Neural cell (in vitro differentiated cells): ENCODE results near the gene TM7SF3. TPM values are rescaled to one million over a fixed set of nuclear protein-coding genes. Genes with fewer than 3 reads are reported as not detected.

ENCODE experiments used
- H2AFZ ChIP-seq: fragments of 200-600, 300-800 bp; sonication (generic), shearing (Covaris generic); 2 replicates; pipeline ENCODE4 v1.6.0; 2014; ENCODE audit warnings: low read depth, mild to moderate bottlenecking, antibody characterized with exemption, low read length, moderate library complexity
- H3F3A ChIP-seq: fragments of 200-600 bp; shearing (Covaris generic); 2 replicates; pipeline ENCODE4 v1.6.1; 2016; ENCODE audit warnings: mild to moderate bottlenecking, moderate library complexity, mixed read lengths, antibody characterized with exemption, low read length; ENCODE audit not compliant: insufficient read depth, poor library complexity, severe bottlenecking
- H3K27ac ChIP-seq: fragments of 200-600, 300-800 bp; sonication (generic), shearing (Covaris generic); 2 replicates; pipeline ENCODE4 v1.5.1; 2014; ENCODE audit warnings: mild to moderate bottlenecking, low read length, moderate library complexity
- H3K27me3 ChIP-seq: fragments of 300-800, 200-600 bp; sonication (generic), shearing (Covaris generic); 2 replicates; pipeline ENCODE4 v1.6.0; 2014; ENCODE audit warnings: mild to moderate bottlenecking, low read depth, low read length, moderate library complexity; ENCODE audit not compliant: insufficient read depth
- H3K36me3 ChIP-seq: fragments of 300-800, 200-600 bp; sonication (generic), shearing (Covaris generic); 2 replicates; pipeline ENCODE4 v1.5.1; 2014; ENCODE audit warnings: mild to moderate bottlenecking, antibody characterized with exemption, low read length, moderate library complexity; ENCODE audit not compliant: insufficient read depth
- H3K4me2 ChIP-seq: fragments of 300-800, 200-600 bp; sonication (generic), shearing (Covaris generic); 2 replicates; pipeline ENCODE4 v1.6.0; 2014; ENCODE audit warnings: mild to moderate bottlenecking, low read length
- H3K4me3 ChIP-seq: fragments of 300-800, 200-600 bp; sonication (generic), shearing (Covaris generic); 2 replicates; pipeline ENCODE4 v1.5.1; 2014; ENCODE audit warnings: mild to moderate bottlenecking, low read length, moderate library complexity
- H3K79me2 ChIP-seq: fragments of 200-600 bp; shearing (Covaris generic); replicated peaks from 2 replicates; pipeline ENCODE4 v1.6.0; 2014; ENCODE audit warnings: mild to moderate bottlenecking, low read length, moderate library complexity; ENCODE audit not compliant: insufficient read depth
- H3K9ac ChIP-seq: fragments of 300-800, 200-600 bp; sonication (generic), shearing (Covaris generic); 2 replicates; pipeline ENCODE4 v1.6.1; 2016; ENCODE audit warnings: mild to moderate bottlenecking, low read length, mixed read lengths
- H3K9me2 ChIP-seq: fragments of 200-600 bp; shearing (Covaris generic); 2 replicates; pipeline ENCODE4 v1.6.1; 2016; ENCODE audit warnings: mild to moderate bottlenecking, low read length, mixed read lengths; ENCODE audit not compliant: insufficient read depth
- H3K9me3 ChIP-seq: fragments of 200-600, 300-800 bp; sonication (generic), shearing (Covaris generic); 2 replicates; pipeline ENCODE4 v1.6.1; 2016; ENCODE audit warnings: mild to moderate bottlenecking, mixed run types, low read length, moderate library complexity, mixed read lengths
- H4K20me1 ChIP-seq: fragments of 200-600 bp; shearing (Covaris generic); 2 replicates; pipeline ENCODE4 v1.6.1; 2016; ENCODE audit warnings: mild to moderate bottlenecking, mixed run types; ENCODE audit not compliant: insufficient read depth
- EP300 ChIP-seq: fragments of 450-650 bp; conservative IDR thresholded peaks from 2 replicates; pipeline ENCODE4 v1.6.1; 2014; ENCODE audit warnings: antibody characterized with exemption, mild to moderate bottlenecking, moderate library complexity; ENCODE audit not compliant: poor library complexity, severe bottlenecking
- EZH2 ChIP-seq: fragments of 200-600, 300-800 bp; shearing (Covaris generic), sonication (generic); IDR thresholded peaks from 2 replicates; pipeline ENCODE4 v1.6.1; 2014; ENCODE audit warnings: antibody characterized with exemption, low read length, borderline replicate concordance, mild to moderate bottlenecking; ENCODE audit not compliant: insufficient read depth, poor library complexity, severe bottlenecking
- MXI1 ChIP-seq: fragments of 450-650 bp; conservative IDR thresholded peaks from 2 replicates; pipeline ENCODE4 v1.6.1; 2014; ENCODE audit warnings: antibody characterized with exemption, mild to moderate bottlenecking; ENCODE audit not compliant: poor library complexity, severe bottlenecking
- POLR2AphosphoS5 ChIP-seq: IDR thresholded peaks from 2 replicates; pipeline ENCODE4 v1.6.1; 2012
- RAD21 ChIP-seq: fragments of 450-650 bp; conservative IDR thresholded peaks from 2 replicates; pipeline ENCODE4 v1.6.1; 2014; ENCODE audit warnings: antibody characterized with exemption, mild to moderate bottlenecking, moderate library complexity
- SMC3 ChIP-seq: fragments of 450-650 bp; conservative IDR thresholded peaks from 2 replicates; pipeline ENCODE4 v1.6.1; 2014; ENCODE audit warnings: antibody characterized with exemption, mild to moderate bottlenecking, moderate library complexity; ENCODE audit not compliant: poor library complexity
- TAF1 ChIP-seq: IDR thresholded peaks from 2 replicates; pipeline ENCODE4 v1.6.1; 2012; ENCODE audit warnings: low read depth
- polyA plus RNA-seq: library from polyadenylated mRNA; depleted of rRNA; stranded (reverse); fragments of >200 nt; gene quantifications from 2 replicates; pipeline ENCODE4 v1.2.3, GENCODE V29; 2014
- TF ChIP-seq, protein P1 (sequence below): fragments of 450-650 bp; IDR thresholded peaks from 2 replicates; pipeline ENCODE4 v1.5.1; 2014; ENCODE audit warnings: antibody characterized with exemption, mild to moderate bottlenecking, moderate library complexity; ENCODE audit not compliant: poor library complexity, severe bottlenecking
- TF ChIP-seq, protein P2 (sequence below): IDR thresholded peaks from 2 replicates; pipeline ENCODE4 v1.6.1; 2012; ENCODE audit warnings: borderline replicate concordance

The TM7SF3 gene
- polyA plus RNA-seq, 1 donor from 2014 or later = 30.0 TPM

DNA sequence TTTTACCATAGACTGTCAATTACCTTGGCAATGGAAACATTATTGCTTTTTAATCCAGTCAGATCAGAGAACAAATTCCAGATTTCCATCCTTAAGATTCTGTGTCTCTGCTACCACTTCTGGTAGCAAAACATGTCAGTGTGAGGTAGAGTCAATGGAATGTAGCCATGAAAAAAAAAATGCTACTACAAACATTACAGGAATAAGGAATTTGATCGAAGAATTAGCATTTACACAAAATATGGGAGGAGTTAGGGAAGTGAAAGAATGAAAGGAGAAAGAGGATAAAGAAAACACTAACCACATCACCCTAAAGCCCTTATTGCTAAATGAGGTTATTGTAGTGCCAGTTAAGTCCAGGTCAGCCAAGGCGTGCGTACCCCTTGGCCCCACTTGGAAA, 17.3 kb upstream of the TM7SF3 start:
- no peak overlapping the region for H3K27ac ChIP-seq
- peaks cover 17% of the 10 kb centered on the region for H3K36me3 ChIP-seq
- no peak for TF ChIP-seq RAD21
- TF ChIP-seq SMC3 = no peak
- no peak for TF ChIP-seq EZH2
- TF ChIP-seq, protein P1, sequence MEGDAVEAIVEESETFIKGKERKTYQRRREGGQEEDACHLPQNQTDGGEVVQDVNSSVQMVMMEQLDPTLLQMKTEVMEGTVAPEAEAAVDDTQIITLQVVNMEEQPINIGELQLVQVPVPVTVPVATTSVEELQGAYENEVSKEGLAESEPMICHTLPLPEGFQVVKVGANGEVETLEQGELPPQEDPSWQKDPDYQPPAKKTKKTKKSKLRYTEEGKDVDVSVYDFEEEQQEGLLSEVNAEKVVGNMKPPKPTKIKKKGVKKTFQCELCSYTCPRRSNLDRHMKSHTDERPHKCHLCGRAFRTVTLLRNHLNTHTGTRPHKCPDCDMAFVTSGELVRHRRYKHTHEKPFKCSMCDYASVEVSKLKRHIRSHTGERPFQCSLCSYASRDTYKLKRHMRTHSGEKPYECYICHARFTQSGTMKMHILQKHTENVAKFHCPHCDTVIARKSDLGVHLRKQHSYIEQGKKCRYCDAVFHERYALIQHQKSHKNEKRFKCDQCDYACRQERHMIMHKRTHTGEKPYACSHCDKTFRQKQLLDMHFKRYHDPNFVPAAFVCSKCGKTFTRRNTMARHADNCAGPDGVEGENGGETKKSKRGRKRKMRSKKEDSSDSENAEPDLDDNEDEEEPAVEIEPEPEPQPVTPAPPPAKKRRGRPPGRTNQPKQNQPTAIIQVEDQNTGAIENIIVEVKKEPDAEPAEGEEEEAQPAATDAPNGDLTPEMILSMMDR = no peak
- no peak for TF ChIP-seq POLR2AphosphoS5
- TF ChIP-seq TAF1 = no peak
- TF ChIP-seq, protein P2, sequence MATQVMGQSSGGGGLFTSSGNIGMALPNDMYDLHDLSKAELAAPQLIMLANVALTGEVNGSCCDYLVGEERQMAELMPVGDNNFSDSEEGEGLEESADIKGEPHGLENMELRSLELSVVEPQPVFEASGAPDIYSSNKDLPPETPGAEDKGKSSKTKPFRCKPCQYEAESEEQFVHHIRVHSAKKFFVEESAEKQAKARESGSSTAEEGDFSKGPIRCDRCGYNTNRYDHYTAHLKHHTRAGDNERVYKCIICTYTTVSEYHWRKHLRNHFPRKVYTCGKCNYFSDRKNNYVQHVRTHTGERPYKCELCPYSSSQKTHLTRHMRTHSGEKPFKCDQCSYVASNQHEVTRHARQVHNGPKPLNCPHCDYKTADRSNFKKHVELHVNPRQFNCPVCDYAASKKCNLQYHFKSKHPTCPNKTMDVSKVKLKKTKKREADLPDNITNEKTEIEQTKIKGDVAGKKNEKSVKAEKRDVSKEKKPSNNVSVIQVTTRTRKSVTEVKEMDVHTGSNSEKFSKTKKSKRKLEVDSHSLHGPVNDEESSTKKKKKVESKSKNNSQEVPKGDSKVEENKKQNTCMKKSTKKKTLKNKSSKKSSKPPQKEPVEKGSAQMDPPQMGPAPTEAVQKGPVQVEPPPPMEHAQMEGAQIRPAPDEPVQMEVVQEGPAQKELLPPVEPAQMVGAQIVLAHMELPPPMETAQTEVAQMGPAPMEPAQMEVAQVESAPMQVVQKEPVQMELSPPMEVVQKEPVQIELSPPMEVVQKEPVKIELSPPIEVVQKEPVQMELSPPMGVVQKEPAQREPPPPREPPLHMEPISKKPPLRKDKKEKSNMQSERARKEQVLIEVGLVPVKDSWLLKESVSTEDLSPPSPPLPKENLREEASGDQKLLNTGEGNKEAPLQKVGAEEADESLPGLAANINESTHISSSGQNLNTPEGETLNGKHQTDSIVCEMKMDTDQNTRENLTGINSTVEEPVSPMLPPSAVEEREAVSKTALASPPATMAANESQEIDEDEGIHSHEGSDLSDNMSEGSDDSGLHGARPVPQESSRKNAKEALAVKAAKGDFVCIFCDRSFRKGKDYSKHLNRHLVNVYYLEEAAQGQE = no peak
- TF ChIP-seq MXI1 = no peak
- no peaks in the 10 kb centered on the region for H3K9me2 ChIP-seq
- H4K20me1 ChIP-seq = no peaks in the 10 kb centered on the region
- H3K4me3 ChIP-seq = no peak overlapping the region
- H3F3A ChIP-seq = no peaks in the 10 kb centered on the region
- H3K4me2 ChIP-seq = no peak overlapping the region
- no peaks in the 10 kb centered on the region for H3K79me2 ChIP-seq
- no peaks in the 10 kb centered on the region for H3K9me3 ChIP-seq
- no peak overlapping the region for H2AFZ ChIP-seq
- no peak overlapping the region for H3K9ac ChIP-seq
- H3K27me3 ChIP-seq = no peaks in the 10 kb centered on the region

DNA sequence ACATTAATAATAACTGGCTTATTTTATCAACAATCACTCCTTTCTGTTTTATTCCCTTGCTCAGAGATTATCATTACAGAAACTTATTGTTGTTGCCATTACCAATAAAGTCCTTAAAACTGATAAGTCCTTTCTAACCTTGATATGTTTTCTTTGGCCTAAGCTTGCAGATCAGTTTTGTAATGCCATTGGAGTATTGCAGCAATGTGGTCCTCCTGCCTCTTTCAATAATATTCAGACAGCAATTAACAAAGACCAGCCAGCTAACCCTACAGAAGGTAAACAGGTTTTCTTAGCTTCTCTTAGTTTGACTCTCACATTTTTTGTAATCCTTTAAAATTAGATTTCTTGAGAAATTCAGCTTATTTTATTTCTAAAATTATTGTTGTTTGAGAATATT, 12.1 kb upstream of the TM7SF3 start:
- Histone ChIP-seq H3K9me3 (no peaks in the 10 kb centered on the region), H3K27ac (no peak overlapping the region), H3K4me3 (peak overlapping the region; percentile 77), H4K20me1 (no peaks in the 10 kb centered on the region), H3K36me3 (peaks cover 5% of the 10 kb centered on the region), H3K27me3 (no peaks in the 10 kb centered on the region), H2AFZ (no peak overlapping the region), H3K9ac (no peak overlapping the region), H3K4me2 (no peak overlapping the region), H3F3A (peaks cover 3% of the 10 kb centered on the region), H3K79me2 (peaks cover 31% of the 10 kb centered on the region), H3K9me2 (no peaks in the 10 kb centered on the region)
- TF ChIP-seq EZH2 = no peak
- TF ChIP-seq, protein P2 = no peak
- no peak for TF ChIP-seq EP300
- no peak for TF ChIP-seq RAD21
- TF ChIP-seq, protein P1 = no peak
- no peak for TF ChIP-seq TAF1
- TF ChIP-seq SMC3 = no peak
- no peak for TF ChIP-seq MXI1
- TF ChIP-seq POLR2AphosphoS5 = no peak
